Hepatocyte (in vitro differentiated cells): ENCODE results near the gene NKD1. TPM values are rescaled to one million over a fixed set of nuclear protein-coding genes. Genes with fewer than 3 reads are reported as not detected.

Experiments used
- DNase-seq: peaks from one replicate; pipeline ENCODE4 v3.0.0-alpha.2; 2016; ENCODE audit warnings: low spot score
- H2AFZ ChIP-seq: fragments of 200-600 bp; sonication (generic); 2 replicates; pipeline ENCODE4 v1.6.0; 2016; ENCODE audit warnings: antibody characterized with exemption, mild to moderate bottlenecking
- H3K27ac ChIP-seq: fragments of 200-600 bp; sonication (generic); 2 replicates; pipeline ENCODE4 v1.5.1; 2016; ENCODE audit warnings: mild to moderate bottlenecking
- H3K27me3 ChIP-seq: fragments of 200-600 bp; sonication (generic); 2 replicates; pipeline ENCODE4 v1.6.1; 2016
- H3K36me3 ChIP-seq: fragments of 200-600 bp; sonication (generic); replicated peaks from 2 replicates; pipeline ENCODE4 v1.5.1; 2016; ENCODE audit warnings: low read depth; ENCODE audit not compliant: insufficient read depth
- H3K4me1 ChIP-seq: fragments of 200-600 bp; sonication (generic); 2 replicates; pipeline ENCODE4 v1.5.1; 2016; ENCODE audit warnings: mild to moderate bottlenecking, moderate library complexity; ENCODE audit not compliant: insufficient read depth
- H3K4me2 ChIP-seq: fragments of 200-600 bp; sonication (generic); 2 replicates; pipeline ENCODE4 v1.6.0; 2016
- H3K4me3 ChIP-seq: fragments of 200-600 bp; sonication (generic); 2 replicates; pipeline ENCODE4 v1.5.1; 2016; ENCODE audit warnings: mild to moderate bottlenecking
- H3K79me2 ChIP-seq: fragments of 200-600 bp; sonication (generic); 2 replicates; pipeline ENCODE4 v1.6.0; 2017; ENCODE audit warnings: mild to moderate bottlenecking
- H3K9me2 ChIP-seq: fragments of 200-600 bp; sonication (generic); replicated peaks from 2 replicates; pipeline ENCODE4 v1.6.0; 2017; ENCODE audit warnings: mild to moderate bottlenecking; ENCODE audit not compliant: insufficient read depth
- H3K9me3 ChIP-seq: fragments of 200-600 bp; sonication (generic); 2 replicates; pipeline ENCODE4 v1.5.1; 2016; ENCODE audit warnings: low read depth, mild to moderate bottlenecking
- H4K20me1 ChIP-seq: fragments of 200-600 bp; sonication (generic); 2 replicates; pipeline ENCODE4 v1.6.0; 2016; ENCODE audit warnings: mild to moderate bottlenecking; ENCODE audit not compliant: insufficient read depth, poor library complexity, severe bottlenecking
- CTCF ChIP-seq: fragments of 200-600 bp; sonication (generic); IDR thresholded peaks from 2 replicates; pipeline ENCODE4 v1.5.1; 2016; ENCODE audit warnings: antibody characterized with exemption, mild to moderate bottlenecking; ENCODE audit not compliant: poor library complexity
- EZH2 ChIP-seq: fragments of 200-600 bp; sonication (generic); IDR thresholded peaks from 2 replicates; pipeline ENCODE4 v1.6.1; 2016; ENCODE audit warnings: antibody characterized with exemption, mild to moderate bottlenecking, borderline replicate concordance
- EZH2phosphoT487 ChIP-seq: fragments of 200-600 bp; sonication (generic); IDR thresholded peaks from one replicate; pipeline ENCODE4 v1.6.1; 2018; ENCODE audit warnings: antibody characterized with exemption, mild to moderate bottlenecking, low read depth, moderate library complexity; ENCODE audit not compliant: unreplicated experiment, severe bottlenecking
- WGBS: methylation state at CpG from one replicate; pipeline ENCODE4 v1.1.6; 2016; ENCODE audit warnings: low lambda C conversion rate; ENCODE audit errors: missing lambda C conversion rate; 5-methylcytosine and 5-hydroxymethylcytosine counted together
- polyA plus RNA-seq: library from polyadenylated mRNA; unstranded; fragments of >200 nt; fragmentation: Nextera tagmentation; extraction: Ambion mirVana; gene quantifications from 2 replicates; pipeline ENCODE4 v1.2.1, GENCODE V29; 2016
- total RNA-seq: library from RNA; depleted of rRNA; stranded (reverse); fragments of >200 nt; gene quantifications from 2 replicates; pipeline ENCODE4 v1.2.3, GENCODE V29; 2014

NKD1 gene
- total and polyA plus RNA-seq, 2 experiments from 2014 or later: 5.9 to 26.3 TPM

GRCh38 chr16:50641818-50642187 is 93.6 kb downstream of the NKD1 start:
- no peak for DNase-seq
- Histone ChIP-seq H3K9me2 (no peaks in the 10 kb centered on the region), H3K27ac (no peak overlapping the region)

GRCh38 chr16:50642349-50642748 is 94.2 kb downstream of the NKD1 start:
- peak; percentile 33 for DNase-seq
- no peaks in the 10 kb centered on the region for H3K36me3 ChIP-seq
- WGBS: 98% methylated on average over 5 of the region's 5 CpGs
- TF ChIP-seq CTCF (no peak), EZH2phosphoT487 (no peak), EZH2 (no peak)
- no peaks in the 10 kb centered on the region for H3K27me3 ChIP-seq
- H3K9me3 ChIP-seq: no peaks in the 10 kb centered on the region
- no peak overlapping the region for H3K4me3 ChIP-seq
- no peak overlapping the region for H3K4me2 ChIP-seq
- H4K20me1 ChIP-seq: no peaks in the 10 kb centered on the region
- no peak overlapping the region for H3K27ac ChIP-seq
- H3K79me2 ChIP-seq: no peaks in the 10 kb centered on the region
- H2AFZ ChIP-seq: no peak overlapping the region
- H3K9me2 ChIP-seq: no peaks in the 10 kb centered on the region
- H3K4me1 ChIP-seq: peaks cover 4% of the 10 kb centered on the region

More at GRCh38 chr16:50641818-50642187, 93.6 kb downstream of the NKD1 start:
- H3K9me3 ChIP-seq: no peaks in the 10 kb centered on the region
- H3K36me3 ChIP-seq: no peaks in the 10 kb centered on the region
- H2AFZ ChIP-seq: no peak overlapping the region
- H3K4me2 ChIP-seq: no peak overlapping the region
- H4K20me1 ChIP-seq: no peaks in the 10 kb centered on the region
- TF ChIP-seq EZH2phosphoT487 (no peak), CTCF (no peak), EZH2 (no peak)
- 96% methylated on average over 4 of the region's 4 CpGs for WGBS
- no peaks in the 10 kb centered on the region for H3K79me2 ChIP-seq
- H3K27me3 ChIP-seq: no peaks in the 10 kb centered on the region
- H3K4me1 ChIP-seq: peaks cover 4% of the 10 kb centered on the region
- H3K4me3 ChIP-seq: no peak overlapping the region

GRCh38 chr16:50643192-50643591 is 95.0 kb downstream of the NKD1 start:
- no peaks in the 10 kb centered on the region for H4K20me1 ChIP-seq
- no peaks in the 10 kb centered on the region for H3K9me3 ChIP-seq
- 66% methylated on average over 4 of the region's 4 CpGs for WGBS
- no peak overlapping the region for H2AFZ ChIP-seq
- DNase-seq: no peak
- peaks cover 4% of the 10 kb centered on the region for H3K4me1 ChIP-seq
- no peak overlapping the region for H3K4me3 ChIP-seq
- no peaks in the 10 kb centered on the region for H3K36me3 ChIP-seq
- H3K79me2 ChIP-seq: no peaks in the 10 kb centered on the region
- TF ChIP-seq EZH2: no peak
- no peak for TF ChIP-seq EZH2phosphoT487
- TF ChIP-seq CTCF: no peak
- H3K27ac ChIP-seq: no peak overlapping the region
- no peaks in the 10 kb centered on the region for H3K9me2 ChIP-seq
- no peak overlapping the region for H3K4me2 ChIP-seq
- H3K27me3 ChIP-seq: no peaks in the 10 kb centered on the region

GRCh38 chr16:50644245-50644644 is 96.0 kb downstream of the NKD1 start:
- 88% methylated on average over 5 of the region's 5 CpGs for WGBS
- H3K27ac ChIP-seq: no peak overlapping the region

More at GRCh38 chr16:50644245-50644644, 96.0 kb downstream of the NKD1 start:
- H3K36me3 ChIP-seq: no peaks in the 10 kb centered on the region
- H3K4me2 ChIP-seq: no peak overlapping the region
- DNase-seq: no peak
- no peak overlapping the region for H2AFZ ChIP-seq
- TF ChIP-seq EZH2 (no peak), EZH2phosphoT487 (no peak), CTCF (no peak)
- H3K79me2 ChIP-seq: no peaks in the 10 kb centered on the region
- H3K27me3 ChIP-seq: no peaks in the 10 kb centered on the region
- no peak overlapping the region for H3K4me3 ChIP-seq
- no peaks in the 10 kb centered on the region for H4K20me1 ChIP-seq
- H3K9me2 ChIP-seq: no peaks in the 10 kb centered on the region
- no peaks in the 10 kb centered on the region for H3K9me3 ChIP-seq
- peaks cover 4% of the 10 kb centered on the region for H3K4me1 ChIP-seq
